Astrocyte (in vitro differentiated cells and primary cell): ENCODE measurements around the gene C6orf47. TPM values are rescaled to one million over a fixed set of nuclear protein-coding genes. Genes with fewer than 3 reads are reported as not detected.
A peak's percentile ranks its signal among the peaks of the same experiment; 100 is the strongest.

Experiments
- DNase-seq: peaks from one replicate; pipeline ENCODE4 v3.0.0-alpha.2; 2010; ENCODE audit warnings: low read depth
- FAIRE-seq: peaks from 2 replicates; lab custom pipeline; 2011; peaks lifted over from hg19 to GRCh38; lab: Jason Lieb, UNC
- H2AFZ ChIP-seq: 2 replicates; pipeline ENCODE4 v1.6.0; 2012; ENCODE audit warnings: low read depth, low read length, inconsistent platforms
- H3K27ac ChIP-seq: 2 replicates; pipeline ENCODE4 v1.5.1; 2011; ENCODE audit warnings: low read depth, low read length, inconsistent platforms
- H3K27me3 ChIP-seq: 2 replicates; pipeline ENCODE4 v1.6.0; 2011; ENCODE audit warnings: low read length, inconsistent platforms; ENCODE audit not compliant: insufficient read depth
- H3K36me3 ChIP-seq: 2 replicates; pipeline ENCODE4 v1.5.1; 2011; ENCODE audit warnings: low read length, inconsistent platforms; ENCODE audit not compliant: insufficient read depth
- H3K4me1 ChIP-seq: 2 replicates; pipeline ENCODE4 v1.5.1; 2011; ENCODE audit warnings: low read length, inconsistent platforms; ENCODE audit not compliant: insufficient read depth
- H3K4me2 ChIP-seq: 2 replicates; pipeline ENCODE4 v1.6.0; 2012; ENCODE audit warnings: low read length, inconsistent platforms
- H3K4me3 ChIP-seq: 2 replicates; pipeline ENCODE4 v1.5.1; 2011; ENCODE audit warnings: low read depth, mild to moderate bottlenecking, low read length, inconsistent platforms; ENCODE audit not compliant: insufficient read depth
- H3K79me2 ChIP-seq: 2 replicates; pipeline ENCODE4 v1.6.0; 2012; ENCODE audit warnings: mild to moderate bottlenecking, low read length, inconsistent platforms; ENCODE audit not compliant: insufficient read depth
- H3K9ac ChIP-seq: 2 replicates; pipeline ENCODE4 v1.6.0; 2012; ENCODE audit warnings: mild to moderate bottlenecking, low read length, inconsistent platforms
- H3K9me3 ChIP-seq: 2 replicates; pipeline ENCODE4 v1.5.1; 2012; ENCODE audit warnings: low read depth, mild to moderate bottlenecking, low read length, inconsistent platforms; ENCODE audit not compliant: insufficient read depth
- H4K20me1 ChIP-seq: 2 replicates; pipeline ENCODE4 v1.6.0; 2012; ENCODE audit warnings: low read length, inconsistent platforms; ENCODE audit not compliant: insufficient read depth
- H3K27ac Mint-ChIP-seq: one replicate; pipeline ENCODE4 v1.8.0; 2021; ENCODE audit warnings: mild to moderate bottlenecking, mixed read lengths; ENCODE audit not compliant: unreplicated experiment
- H3K27me3 Mint-ChIP-seq: one replicate; pipeline ENCODE4 v1.8.0; 2021; ENCODE audit warnings: low read depth, mixed read lengths; ENCODE audit not compliant: unreplicated experiment
- H3K36me3 Mint-ChIP-seq: one replicate; pipeline ENCODE4 v1.8.0; 2021; ENCODE audit warnings: low read depth, mixed read lengths; ENCODE audit not compliant: unreplicated experiment
- H3K4me1 Mint-ChIP-seq: one replicate; pipeline ENCODE4 v1.8.0; 2021; ENCODE audit warnings: low read depth, mixed read lengths; ENCODE audit not compliant: unreplicated experiment
- H3K4me3 Mint-ChIP-seq: one replicate; pipeline ENCODE4 v1.8.0; 2021; ENCODE audit warnings: mild to moderate bottlenecking, moderate library complexity, mixed read lengths; ENCODE audit not compliant: unreplicated experiment
- H3K9me3 Mint-ChIP-seq: one replicate; pipeline ENCODE4 v1.8.0; 2021; ENCODE audit warnings: mild to moderate bottlenecking, mixed read lengths; ENCODE audit not compliant: unreplicated experiment
- EZH2 ChIP-seq: IDR thresholded peaks from 2 replicates; pipeline ENCODE4 v1.6.1; 2012; ENCODE audit warnings: mild to moderate bottlenecking, low read length, inconsistent platforms; ENCODE audit not compliant: insufficient read depth
- total RNA-seq: library from RNA; stranded (reverse); gene quantifications from 2 replicates; pipeline ENCODE4 v1.2.1, GENCODE V29; 2021
- TF ChIP-seq, protein P1 (sequence below): IDR thresholded peaks from 2 replicates; pipeline ENCODE4 v1.5.1; 2011; ENCODE audit warnings: low read depth, mild to moderate bottlenecking, inconsistent platforms, low read length, moderate library complexity; ENCODE audit not compliant: insufficient read depth

C6orf47 gene
- total RNA-seq, 1 donor from 2014 or later = 14.7 TPM

DNA sequence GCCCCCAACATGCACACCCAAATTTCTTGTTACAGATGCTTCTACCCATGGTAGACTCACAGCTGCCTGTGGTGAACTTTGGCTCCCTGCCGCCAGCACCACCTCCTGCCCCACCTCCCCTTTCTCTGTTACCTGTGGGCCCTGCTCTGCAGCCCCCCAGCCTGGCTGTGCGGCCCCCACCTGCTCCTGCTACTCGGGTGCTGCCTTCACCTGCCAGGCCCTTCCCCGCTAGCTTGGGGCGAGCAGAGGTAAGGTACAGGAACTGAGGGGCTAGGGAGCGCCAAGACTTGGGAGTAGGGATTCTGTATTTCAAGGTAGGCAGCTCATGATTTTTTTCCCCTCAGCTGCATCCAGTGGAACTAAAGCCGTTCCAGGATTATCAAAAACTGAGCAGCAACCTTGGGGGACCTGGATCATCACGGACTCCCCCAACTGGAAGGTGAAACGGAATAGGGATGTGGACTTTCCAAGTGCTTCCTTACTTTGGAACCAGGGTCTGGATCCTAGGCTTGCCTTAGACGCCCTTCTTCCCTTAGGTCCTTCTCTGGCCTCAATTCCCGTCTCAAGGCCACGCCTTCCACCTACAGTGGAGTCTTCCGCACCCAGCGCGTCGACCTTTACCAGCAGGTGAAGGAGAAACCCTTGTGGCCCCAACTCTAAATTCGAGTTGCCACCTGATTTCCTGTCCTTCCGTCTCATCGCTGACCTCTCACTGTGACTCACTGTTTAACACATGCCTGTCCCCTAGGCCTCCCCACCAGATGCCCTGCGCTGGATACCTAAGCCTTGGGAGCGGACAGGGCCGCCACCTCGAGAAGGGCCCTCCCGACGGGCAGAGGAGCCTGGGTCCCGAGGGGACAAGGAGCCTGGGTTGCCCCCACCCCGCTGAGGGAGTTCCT, 23.6 kb downstream of the C6orf47 start:
- H3K36me3 ChIP-seq = peaks cover 62% of the 10 kb centered on the region
- no peak overlapping the region for H3K27ac ChIP-seq
- H3K4me3 ChIP-seq = no peak overlapping the region
- H3K9ac ChIP-seq = no peak overlapping the region
- H3K27ac Mint-ChIP-seq = peak overlapping the region; percentile 75
- H3K36me3 Mint-ChIP-seq = peaks cover 34% of the 10 kb centered on the region
- H3K9me3 Mint-ChIP-seq = no peaks in the 10 kb centered on the region
- no peaks in the 10 kb centered on the region for H3K27me3 ChIP-seq
- FAIRE-seq = no peak
- peaks cover 12% of the 10 kb centered on the region for H3K79me2 ChIP-seq
- no peaks in the 10 kb centered on the region for H3K27me3 Mint-ChIP-seq
- peaks cover 13% of the 10 kb centered on the region for H3K4me1 ChIP-seq
- peaks cover 75% of the 10 kb centered on the region for H4K20me1 ChIP-seq
- DNase-seq = no peak
- H3K4me3 Mint-ChIP-seq = no peak overlapping the region
- no peak overlapping the region for H2AFZ ChIP-seq
- peaks cover 3% of the 10 kb centered on the region for H3K4me1 Mint-ChIP-seq
- H3K9me3 ChIP-seq = no peaks in the 10 kb centered on the region
- H3K4me2 ChIP-seq = no peak overlapping the region
- TF ChIP-seq EZH2 = no peak
- TF ChIP-seq, protein P1, sequence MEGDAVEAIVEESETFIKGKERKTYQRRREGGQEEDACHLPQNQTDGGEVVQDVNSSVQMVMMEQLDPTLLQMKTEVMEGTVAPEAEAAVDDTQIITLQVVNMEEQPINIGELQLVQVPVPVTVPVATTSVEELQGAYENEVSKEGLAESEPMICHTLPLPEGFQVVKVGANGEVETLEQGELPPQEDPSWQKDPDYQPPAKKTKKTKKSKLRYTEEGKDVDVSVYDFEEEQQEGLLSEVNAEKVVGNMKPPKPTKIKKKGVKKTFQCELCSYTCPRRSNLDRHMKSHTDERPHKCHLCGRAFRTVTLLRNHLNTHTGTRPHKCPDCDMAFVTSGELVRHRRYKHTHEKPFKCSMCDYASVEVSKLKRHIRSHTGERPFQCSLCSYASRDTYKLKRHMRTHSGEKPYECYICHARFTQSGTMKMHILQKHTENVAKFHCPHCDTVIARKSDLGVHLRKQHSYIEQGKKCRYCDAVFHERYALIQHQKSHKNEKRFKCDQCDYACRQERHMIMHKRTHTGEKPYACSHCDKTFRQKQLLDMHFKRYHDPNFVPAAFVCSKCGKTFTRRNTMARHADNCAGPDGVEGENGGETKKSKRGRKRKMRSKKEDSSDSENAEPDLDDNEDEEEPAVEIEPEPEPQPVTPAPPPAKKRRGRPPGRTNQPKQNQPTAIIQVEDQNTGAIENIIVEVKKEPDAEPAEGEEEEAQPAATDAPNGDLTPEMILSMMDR = no peak

DNA sequence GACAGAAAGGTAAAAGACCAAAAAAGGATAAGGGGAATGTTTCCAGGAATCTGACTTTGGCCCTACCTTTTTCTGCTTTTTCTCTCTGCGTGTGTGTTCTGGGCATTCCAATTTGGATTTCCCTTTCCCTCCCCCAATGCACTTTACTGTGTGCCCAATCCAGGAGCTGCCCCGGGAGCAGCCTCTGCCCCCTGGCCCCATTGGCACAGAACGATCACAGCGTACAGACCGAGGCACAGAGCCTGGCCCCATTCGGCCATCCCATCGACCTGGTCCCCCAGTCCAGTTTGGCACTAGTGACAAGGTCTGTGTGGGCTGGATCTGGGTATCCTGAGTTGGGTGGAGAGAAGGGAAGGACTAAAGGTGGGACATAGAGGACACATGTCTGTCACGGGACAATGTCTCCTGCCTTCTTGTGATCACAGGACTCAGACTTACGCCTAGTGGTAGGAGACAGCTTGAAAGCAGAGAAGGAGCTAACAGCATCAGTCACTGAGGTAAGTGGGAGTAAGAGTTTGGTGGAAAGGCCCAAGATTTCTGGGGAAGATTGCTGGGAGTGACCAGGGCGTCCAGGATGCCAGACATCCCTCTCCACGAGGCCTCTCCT, 25.5 kb downstream of the C6orf47 start:
- Histone ChIP-seq H3K4me1 (peaks cover 11% of the 10 kb centered on the region), H3K27ac (no peak overlapping the region), H3K9me3 (no peaks in the 10 kb centered on the region), H3K4me2 (no peak overlapping the region), H3K4me3 (no peak overlapping the region), H3K79me2 (peaks cover 28% of the 10 kb centered on the region), H4K20me1 (peaks cover 92% of the 10 kb centered on the region), H2AFZ (no peak overlapping the region), H3K9ac (no peak overlapping the region), H3K27me3 (no peaks in the 10 kb centered on the region), H3K36me3 (peaks cover 49% of the 10 kb centered on the region)
- FAIRE-seq = no peak
- Mint-ChIP-seq H3K27me3 (no peaks in the 10 kb centered on the region), H3K9me3 (no peaks in the 10 kb centered on the region), H3K4me1 (peaks cover 3% of the 10 kb centered on the region), H3K27ac (peak overlapping the region; percentile 80), H3K4me3 (no peak overlapping the region), H3K36me3 (peaks cover 36% of the 10 kb centered on the region)
- no peak for DNase-seq
- TF ChIP-seq EZH2 = no peak
- TF ChIP-seq, protein P1 = no peak
